Caco-2 (cell line): ENCODE data around the gene NOPCHAP1. TPM values are rescaled to one million over a fixed set of nuclear protein-coding genes. Genes with fewer than 3 reads are reported as not detected.

ENCODE experiments used
- BruUV-seq: library from RNA; stranded (reverse); fragments of 400-500 nt; replicated peaks from 2 replicates; lab custom pipeline; 2021; lab: Mats Ljungman, UMichigan
- CTCF ChIA-PET: fragments of 300-600 bp; sonication (Branson Sonifier 250); formaldehyde crosslinking; loops from one replicate; lab custom pipeline; 2022; ENCODE audit warnings: antibody characterized with exemption; lab: Charles Lee
- POLR2A ChIA-PET: fragments of 300-600 bp; sonication (Branson Sonifier 250); formaldehyde crosslinking; loops from one replicate; lab custom pipeline; 2022; ENCODE audit warnings: antibody characterized with exemption; lab: Charles Lee
- DNase-seq, 2 experiments: peaks; one replicate each; pipeline versions ENCODE4 v3.0.0 to v3.0.0-alpha.2; 2020 to 2022
- H3K27me3 ChIP-seq: replicated peaks from 2 replicates; pipeline ENCODE4 v1.6.0; 2011; ENCODE audit warnings: low read length; ENCODE audit not compliant: control insufficient read depth, insufficient read depth
- H3K36me3 ChIP-seq: 2 replicates; pipeline ENCODE4 v1.5.1; 2011; ENCODE audit warnings: low read length; ENCODE audit not compliant: control insufficient read depth, insufficient read depth
- H3K4me1 ChIP-seq: fragments of 250-450 bp; sonication (Bioruptor Pico); 2 replicates; pipeline ENCODE4 v1.5.1; 2020; ENCODE audit warnings: mild to moderate bottlenecking
- H3K4me3 ChIP-seq: 2 replicates; pipeline ENCODE4 v1.5.1; 2011; ENCODE audit warnings: low read depth, mild to moderate bottlenecking, control low read depth, low read length
- H3K9me3 ChIP-seq: fragments of 250-450 bp; sonication (Bioruptor Pico); 2 replicates; pipeline ENCODE4 v1.5.1; 2020; ENCODE audit warnings: mild to moderate bottlenecking, moderate library complexity
- H3K27ac Mint-ChIP-seq: one replicate; pipeline ENCODE4 v1.8.0; 2022; ENCODE audit warnings: mixed read lengths; ENCODE audit not compliant: unreplicated experiment
- H3K27me3 Mint-ChIP-seq: one replicate; pipeline ENCODE4 v1.8.0; 2022; ENCODE audit warnings: mixed read lengths; ENCODE audit not compliant: insufficient read depth, unreplicated experiment
- H3K36me3 Mint-ChIP-seq: one replicate; pipeline ENCODE4 v1.8.0; 2022; ENCODE audit warnings: mild to moderate bottlenecking, mixed read lengths; ENCODE audit not compliant: insufficient read depth, unreplicated experiment
- H3K4me1 Mint-ChIP-seq: one replicate; pipeline ENCODE4 v1.8.0; 2022; ENCODE audit warnings: low read depth, mixed read lengths; ENCODE audit not compliant: unreplicated experiment
- H3K4me3 Mint-ChIP-seq: one replicate; pipeline ENCODE4 v1.8.0; 2022; ENCODE audit warnings: mild to moderate bottlenecking, moderate library complexity, mixed read lengths; ENCODE audit not compliant: unreplicated experiment
- H3K9me3 Mint-ChIP-seq: one replicate; pipeline ENCODE4 v1.8.0; 2022; ENCODE audit warnings: mixed read lengths; ENCODE audit not compliant: unreplicated experiment
- intact Hi-C: fragments of 100-400 bp; cut with micrococcal nuclease; formaldehyde crosslinking; loops from one replicate; pipeline ENCODE4 v1.10.0; 2022; ENCODE audit not compliant: unreplicated experiment
- total RNA-seq: library from RNA; stranded (reverse); gene quantifications from 2 replicates; pipeline ENCODE4 v1.2.3, GENCODE V29; 2022
- TF ChIP-seq, protein P1 (sequence below), 2 experiments: fragments of 200-600 bp in 1 of 2; IDR thresholded peaks; 1 replicate in 1 of 2; 2 replicates in 1 of 2; pipeline versions ENCODE4 v1.5.1 to v1.8.0; 2011 to 2022; ENCODE audit warnings: antibody characterized with exemption in 1 of 2, control low read depth in 1 of 2, inconsistent platforms in 1 of 2, low read depth in 1 of 2, low read length in 1 of 2, mild to moderate bottlenecking in 1 of 2, moderate library complexity in 1 of 2; ENCODE audit not compliant: insufficient read depth in 1 of 2, severe bottlenecking in 1 of 2, unreplicated experiment in 1 of 2

The NOPCHAP1 gene
- total RNA-seq, 1 experiment from 2014 or later: 23.0 TPM

DNA sequence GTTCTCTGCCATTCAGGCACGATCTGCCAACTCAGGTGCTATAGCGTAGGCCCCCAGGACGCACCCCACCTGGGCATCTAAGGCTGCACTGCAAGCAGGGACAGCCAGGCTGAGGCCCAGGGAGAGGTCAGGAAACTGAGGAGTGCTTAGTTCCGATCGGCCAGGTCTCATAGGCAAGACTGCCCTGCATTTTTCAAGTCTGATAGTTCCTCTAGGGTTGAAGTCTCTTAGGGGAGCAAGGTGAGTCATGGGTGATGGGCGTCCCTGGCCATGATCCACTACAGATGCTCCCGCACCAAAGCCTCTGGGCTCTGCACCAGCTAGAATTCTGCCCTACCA, 13.2 kb downstream of the NOPCHAP1 start:
- H3K36me3 Mint-ChIP-seq: peaks cover 45% of the 10 kb centered on the region
- Histone ChIP-seq H3K9me3 (no peaks in the 10 kb centered on the region), H3K36me3 (peaks cover 3% of the 10 kb centered on the region), H3K4me3 (no peak overlapping the region), H3K4me1 (no peaks in the 10 kb centered on the region), H3K27me3 (no peaks in the 10 kb centered on the region)
- H3K4me1 Mint-ChIP-seq: no peaks in the 10 kb centered on the region
- H3K4me3 Mint-ChIP-seq: no peak overlapping the region
- ChIA-PET CTCF (no interaction called here), POLR2A (no interaction called here)
- BruUV-seq: no TSS peak
- no peaks in the 10 kb centered on the region for H3K9me3 Mint-ChIP-seq
- intact Hi-C loops: no loop called here
- no peaks in the 10 kb centered on the region for H3K27me3 Mint-ChIP-seq
- no peak for DNase-seq
- TF ChIP-seq, protein P1, sequence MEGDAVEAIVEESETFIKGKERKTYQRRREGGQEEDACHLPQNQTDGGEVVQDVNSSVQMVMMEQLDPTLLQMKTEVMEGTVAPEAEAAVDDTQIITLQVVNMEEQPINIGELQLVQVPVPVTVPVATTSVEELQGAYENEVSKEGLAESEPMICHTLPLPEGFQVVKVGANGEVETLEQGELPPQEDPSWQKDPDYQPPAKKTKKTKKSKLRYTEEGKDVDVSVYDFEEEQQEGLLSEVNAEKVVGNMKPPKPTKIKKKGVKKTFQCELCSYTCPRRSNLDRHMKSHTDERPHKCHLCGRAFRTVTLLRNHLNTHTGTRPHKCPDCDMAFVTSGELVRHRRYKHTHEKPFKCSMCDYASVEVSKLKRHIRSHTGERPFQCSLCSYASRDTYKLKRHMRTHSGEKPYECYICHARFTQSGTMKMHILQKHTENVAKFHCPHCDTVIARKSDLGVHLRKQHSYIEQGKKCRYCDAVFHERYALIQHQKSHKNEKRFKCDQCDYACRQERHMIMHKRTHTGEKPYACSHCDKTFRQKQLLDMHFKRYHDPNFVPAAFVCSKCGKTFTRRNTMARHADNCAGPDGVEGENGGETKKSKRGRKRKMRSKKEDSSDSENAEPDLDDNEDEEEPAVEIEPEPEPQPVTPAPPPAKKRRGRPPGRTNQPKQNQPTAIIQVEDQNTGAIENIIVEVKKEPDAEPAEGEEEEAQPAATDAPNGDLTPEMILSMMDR (IDR thresholded peaks at IDR 0.05; ENCODE audit: insufficient read depth in 1 of 2, low read depth in 1 of 2, low read length in 1 of 2, severe bottlenecking in 1 of 2, unreplicated experiment in 1 of 2): no peak
- H3K27ac Mint-ChIP-seq: no peak overlapping the region

DNA sequence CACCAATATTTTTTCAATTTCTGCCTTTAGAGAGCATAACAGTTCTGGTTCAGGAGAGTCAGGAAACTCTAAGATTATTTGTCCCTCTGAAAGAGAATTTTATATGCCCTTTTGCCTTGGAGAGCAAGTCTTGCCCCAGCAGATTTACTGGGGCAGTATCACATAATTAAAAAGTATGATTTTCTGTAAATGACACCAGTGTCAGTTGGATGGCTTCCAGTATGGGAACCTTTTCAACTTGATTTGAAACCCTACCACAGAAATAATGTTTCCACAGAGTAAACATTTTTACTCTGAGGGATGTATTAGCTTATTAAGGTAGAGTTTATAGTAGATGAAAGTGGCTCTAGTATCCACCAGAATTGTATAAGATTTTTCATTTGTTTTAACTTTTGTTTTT, 15.4 kb downstream of the NOPCHAP1 start:
- Mint-ChIP-seq H3K4me3 (no peak overlapping the region), H3K27me3 (no peaks in the 10 kb centered on the region), H3K4me1 (no peaks in the 10 kb centered on the region), H3K36me3 (peaks cover 49% of the 10 kb centered on the region), H3K9me3 (no peaks in the 10 kb centered on the region), H3K27ac (no peak overlapping the region)
- H3K4me3 ChIP-seq: no peak overlapping the region
- POLR2A ChIA-PET: no interaction called here
- no peak for DNase-seq
- intact Hi-C loops: no loop called here
- TF ChIP-seq, protein P1 (IDR thresholded peaks at IDR 0.05; ENCODE audit: insufficient read depth in 1 of 2, low read depth in 1 of 2, low read length in 1 of 2, severe bottlenecking in 1 of 2, unreplicated experiment in 1 of 2): no peak
- H3K9me3 ChIP-seq: no peaks in the 10 kb centered on the region
- peaks cover 3% of the 10 kb centered on the region for H3K36me3 ChIP-seq
- no peaks in the 10 kb centered on the region for H3K4me1 ChIP-seq
- H3K27me3 ChIP-seq: no peaks in the 10 kb centered on the region
- BruUV-seq: no TSS peak
- CTCF ChIA-PET: no interaction called here

DNA sequence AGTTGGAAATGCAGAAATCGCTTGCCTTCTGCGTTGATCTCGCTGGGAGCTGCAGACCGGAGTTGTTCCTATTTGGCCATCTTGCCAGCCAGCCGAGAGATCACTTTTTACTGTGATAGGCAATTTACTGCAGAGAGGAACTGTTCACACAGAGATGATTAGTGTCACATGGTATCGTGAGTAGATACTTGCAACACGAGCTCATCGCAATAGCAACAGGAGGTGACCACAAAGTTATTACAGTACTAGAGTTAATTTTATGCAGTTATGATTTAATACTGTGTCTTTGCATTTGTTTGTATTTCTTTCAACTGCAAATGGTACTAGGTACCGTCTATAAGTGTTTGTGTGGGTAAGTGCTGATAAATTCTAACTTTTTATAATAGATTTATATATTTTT, 27.8 kb downstream of the NOPCHAP1 start:
- peaks cover 20% of the 10 kb centered on the region for H3K9me3 Mint-ChIP-seq
- ChIA-PET CTCF (no interaction called here), POLR2A (no interaction called here)
- peaks cover 21% of the 10 kb centered on the region for H3K36me3 Mint-ChIP-seq
- intact Hi-C loops: no loop called here
- no peaks in the 10 kb centered on the region for H3K4me1 Mint-ChIP-seq
- BruUV-seq: no TSS peak
- TF ChIP-seq, protein P1 (IDR thresholded peaks at IDR 0.05; ENCODE audit: insufficient read depth in 1 of 2, low read depth in 1 of 2, low read length in 1 of 2, severe bottlenecking in 1 of 2, unreplicated experiment in 1 of 2): no peak
- Histone ChIP-seq H3K4me1 (no peaks in the 10 kb centered on the region; the same call in 1 of the 2 replicates), H3K36me3 (no peaks in the 10 kb centered on the region), H3K4me3 (no peak overlapping the region), H3K9me3 (no peaks in the 10 kb centered on the region), H3K27me3 (no peaks in the 10 kb centered on the region)
- H3K4me3 Mint-ChIP-seq: no peak overlapping the region
- no peak overlapping the region for H3K27ac Mint-ChIP-seq
- DNase-seq: no peak
- no peaks in the 10 kb centered on the region for H3K27me3 Mint-ChIP-seq
